OCI-LY7 (cell line): ENCODE data around the gene CNTN1. TPM values are rescaled to one million over a fixed set of nuclear protein-coding genes. Genes with fewer than 3 reads are reported as not detected.

Experiments used
- BruUV-seq: library from RNA; stranded (reverse); fragments of 400-500 nt; replicated peaks from 2 replicates; lab custom pipeline; 2021; lab: Mats Ljungman, UMichigan
- CTCF ChIA-PET: fragments of 300-600 bp; sonication (Branson Sonifier 250); formaldehyde crosslinking; loops from one replicate; lab custom pipeline; 2022; ENCODE audit warnings: antibody characterized with exemption; ENCODE audit not compliant: unreplicated experiment; lab: Charles Lee
- POLR2A ChIA-PET: fragments of 300-600 bp; sonication (Branson Sonifier 250); formaldehyde crosslinking; loops from one replicate; lab custom pipeline; 2022; ENCODE audit warnings: antibody characterized with exemption; lab: Charles Lee
- DNase-seq: peaks from one replicate; pipeline ENCODE4 v3.0.0-alpha.2; 2015; ENCODE audit warnings: low spot score
- H2AFZ ChIP-seq: fragments of 200-600 bp; sonication (generic), shearing (Covaris generic); 2 replicates; pipeline ENCODE4 v1.6.1; 2014; ENCODE audit warnings: mild to moderate bottlenecking, antibody characterized with exemption, low read length, moderate library complexity
- H3K27ac ChIP-seq: fragments of 200-600 bp; sonication (generic); 2 replicates; pipeline ENCODE4 v1.5.1; 2014; ENCODE audit warnings: mixed run types, low read depth, mild to moderate bottlenecking, moderate library complexity, low read length, inconsistent platforms; ENCODE audit not compliant: poor library complexity, severe bottlenecking
- H3K36me3 ChIP-seq: fragments of 200-600 bp; sonication (generic); 2 replicates; pipeline ENCODE4 v1.6.1; 2014; ENCODE audit warnings: mild to moderate bottlenecking, antibody characterized with exemption, low read length, moderate library complexity, mixed read lengths; ENCODE audit not compliant: insufficient read depth
- H3K4me1 ChIP-seq: fragments of 200-600 bp; sonication (generic); 2 replicates; pipeline ENCODE4 v1.5.1; 2014; ENCODE audit warnings: mild to moderate bottlenecking, low read length; ENCODE audit not compliant: insufficient read depth, poor library complexity, severe bottlenecking
- H3K4me2 ChIP-seq: fragments of 200-600 bp; sonication (generic); 2 replicates; pipeline ENCODE4 v1.6.1; 2014; ENCODE audit warnings: mild to moderate bottlenecking, low read length
- H3K4me3 ChIP-seq: fragments of 200-600 bp; sonication (generic); 2 replicates; pipeline ENCODE4 v1.5.1; 2014; ENCODE audit warnings: mild to moderate bottlenecking, low read depth, low read length; ENCODE audit not compliant: poor library complexity, severe bottlenecking
- H3K79me2 ChIP-seq: fragments of 200-600 bp; sonication (generic); 2 replicates; pipeline ENCODE4 v1.6.1; 2016; ENCODE audit warnings: low read depth, mild to moderate bottlenecking, low read length, moderate library complexity, mixed read lengths; ENCODE audit not compliant: insufficient read depth
- H3K9me2 ChIP-seq: fragments of 200-600 bp; sonication (generic); 2 replicates; pipeline ENCODE4 v1.6.1; 2016; ENCODE audit warnings: mild to moderate bottlenecking, low read length, mixed read lengths; ENCODE audit not compliant: insufficient read depth
- H3K9me3 ChIP-seq: fragments of 200-600 bp; sonication (generic); 2 replicates; pipeline ENCODE4 v1.6.1; 2014; ENCODE audit warnings: mild to moderate bottlenecking, mixed run types, low read length, mixed read lengths
- H4K20me1 ChIP-seq: fragments of 200-600 bp; sonication (generic); 2 replicates; pipeline ENCODE4 v1.6.1; 2014; ENCODE audit warnings: mild to moderate bottlenecking, antibody characterized with exemption, low read length, moderate library complexity, mixed read lengths; ENCODE audit not compliant: insufficient read depth
- EZH2phosphoT487 ChIP-seq: fragments of 200-600 bp; sonication (generic); IDR thresholded peaks from 2 replicates; pipeline ENCODE4 v1.6.1; 2018; ENCODE audit warnings: low read depth, borderline replicate concordance, mild to moderate bottlenecking, mixed run types, antibody characterized with exemption, low read length, moderate library complexity, mixed read lengths
- intact Hi-C: fragments of 100-400 bp; cut with micrococcal nuclease; formaldehyde crosslinking; loops from one replicate; pipeline ENCODE4 v1.10.0; 2022; ENCODE audit not compliant: unreplicated experiment
- total RNA-seq, 2 experiments: library from RNA; depleted of rRNA in 1 of 2; stranded (reverse); fragments of >200 nt in 1 of 2; shearing (Covaris generic) in 1 of 2; gene quantifications; 2 replicates each; pipeline ENCODE4 v1.2.3, GENCODE V29; 2014 to 2022
- TF ChIP-seq, protein P1 (sequence below): fragments of 200-600 bp; sonication (generic); conservative IDR thresholded peaks from 2 replicates; pipeline ENCODE4 v1.5.1; 2014; ENCODE audit warnings: mild to moderate bottlenecking, antibody characterized with exemption, low read length, moderate library complexity, mixed read lengths

Gene CNTN1
- total RNA-seq, 2 experiments from 2014 or later = not detected

DNA sequence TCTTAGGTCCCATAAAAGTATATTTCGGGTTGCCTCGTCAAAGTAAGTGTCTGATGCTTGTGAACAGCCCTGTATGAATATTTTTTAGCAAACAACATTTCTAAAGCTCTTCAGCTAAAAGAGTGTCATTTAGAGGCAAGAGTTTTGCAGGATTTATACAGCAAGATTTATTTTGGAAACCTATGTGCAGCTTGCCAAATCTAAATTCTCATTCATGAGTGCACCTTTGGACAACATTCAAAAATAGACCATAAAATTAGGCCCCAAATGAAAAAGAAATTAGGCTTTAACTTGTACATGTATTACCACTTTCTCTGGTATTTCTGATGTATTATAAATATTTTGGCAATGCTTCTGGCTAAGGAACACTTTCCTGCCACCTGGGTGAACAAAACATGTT is 271.5 kb downstream of the CNTN1 start:
- no peaks in the 10 kb centered on the region for H3K9me2 ChIP-seq
- no peaks in the 10 kb centered on the region for H4K20me1 ChIP-seq
- DNase-seq = no peak
- no peak overlapping the region for H3K4me2 ChIP-seq
- H3K9me3 ChIP-seq = no peaks in the 10 kb centered on the region
- CTCF ChIA-PET = no interaction called here
- no TSS peak for BruUV-seq
- intact Hi-C loops = no loop called here
- H2AFZ ChIP-seq = no peak overlapping the region
- no peak overlapping the region for H3K27ac ChIP-seq
- no peaks in the 10 kb centered on the region for H3K36me3 ChIP-seq
- POLR2A ChIA-PET = no interaction called here
- TF ChIP-seq EZH2phosphoT487 = no peak
- TF ChIP-seq, protein P1, sequence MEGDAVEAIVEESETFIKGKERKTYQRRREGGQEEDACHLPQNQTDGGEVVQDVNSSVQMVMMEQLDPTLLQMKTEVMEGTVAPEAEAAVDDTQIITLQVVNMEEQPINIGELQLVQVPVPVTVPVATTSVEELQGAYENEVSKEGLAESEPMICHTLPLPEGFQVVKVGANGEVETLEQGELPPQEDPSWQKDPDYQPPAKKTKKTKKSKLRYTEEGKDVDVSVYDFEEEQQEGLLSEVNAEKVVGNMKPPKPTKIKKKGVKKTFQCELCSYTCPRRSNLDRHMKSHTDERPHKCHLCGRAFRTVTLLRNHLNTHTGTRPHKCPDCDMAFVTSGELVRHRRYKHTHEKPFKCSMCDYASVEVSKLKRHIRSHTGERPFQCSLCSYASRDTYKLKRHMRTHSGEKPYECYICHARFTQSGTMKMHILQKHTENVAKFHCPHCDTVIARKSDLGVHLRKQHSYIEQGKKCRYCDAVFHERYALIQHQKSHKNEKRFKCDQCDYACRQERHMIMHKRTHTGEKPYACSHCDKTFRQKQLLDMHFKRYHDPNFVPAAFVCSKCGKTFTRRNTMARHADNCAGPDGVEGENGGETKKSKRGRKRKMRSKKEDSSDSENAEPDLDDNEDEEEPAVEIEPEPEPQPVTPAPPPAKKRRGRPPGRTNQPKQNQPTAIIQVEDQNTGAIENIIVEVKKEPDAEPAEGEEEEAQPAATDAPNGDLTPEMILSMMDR = no peak
- no peaks in the 10 kb centered on the region for H3K4me1 ChIP-seq
- H3K79me2 ChIP-seq = no peaks in the 10 kb centered on the region
- no peak overlapping the region for H3K4me3 ChIP-seq

DNA sequence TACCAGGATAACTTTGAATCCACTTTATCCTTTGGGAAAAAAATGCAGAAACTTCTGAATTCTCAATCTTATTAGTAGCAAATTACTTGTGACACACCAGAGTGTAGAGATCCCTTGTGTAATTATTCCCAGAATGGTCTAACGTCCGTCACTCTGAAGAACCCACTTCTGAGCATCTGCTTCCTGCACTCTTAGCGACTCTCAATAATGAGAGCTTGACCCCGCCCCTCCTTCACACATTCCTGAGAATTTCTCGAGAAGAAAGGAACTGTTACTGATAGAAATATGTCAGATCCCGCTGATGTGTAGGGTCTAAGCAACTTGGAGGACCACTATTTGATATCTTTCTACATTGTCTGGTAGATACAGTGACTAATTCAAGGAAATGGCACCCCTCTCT is 277.6 kb downstream of the CNTN1 start:
- Histone ChIP-seq H2AFZ (no peak overlapping the region), H3K4me1 (no peaks in the 10 kb centered on the region), H4K20me1 (no peaks in the 10 kb centered on the region), H3K27ac (no peak overlapping the region), H3K9me2 (no peaks in the 10 kb centered on the region), H3K4me3 (no peak overlapping the region), H3K36me3 (no peaks in the 10 kb centered on the region), H3K9me3 (no peaks in the 10 kb centered on the region), H3K79me2 (no peaks in the 10 kb centered on the region), H3K4me2 (no peak overlapping the region)
- POLR2A ChIA-PET = no interaction called here
- no TSS peak for BruUV-seq
- DNase-seq = no peak
- TF ChIP-seq EZH2phosphoT487 = no peak
- TF ChIP-seq, protein P1 = no peak
- CTCF ChIA-PET = no interaction called here
- intact Hi-C loops = no loop called here

DNA sequence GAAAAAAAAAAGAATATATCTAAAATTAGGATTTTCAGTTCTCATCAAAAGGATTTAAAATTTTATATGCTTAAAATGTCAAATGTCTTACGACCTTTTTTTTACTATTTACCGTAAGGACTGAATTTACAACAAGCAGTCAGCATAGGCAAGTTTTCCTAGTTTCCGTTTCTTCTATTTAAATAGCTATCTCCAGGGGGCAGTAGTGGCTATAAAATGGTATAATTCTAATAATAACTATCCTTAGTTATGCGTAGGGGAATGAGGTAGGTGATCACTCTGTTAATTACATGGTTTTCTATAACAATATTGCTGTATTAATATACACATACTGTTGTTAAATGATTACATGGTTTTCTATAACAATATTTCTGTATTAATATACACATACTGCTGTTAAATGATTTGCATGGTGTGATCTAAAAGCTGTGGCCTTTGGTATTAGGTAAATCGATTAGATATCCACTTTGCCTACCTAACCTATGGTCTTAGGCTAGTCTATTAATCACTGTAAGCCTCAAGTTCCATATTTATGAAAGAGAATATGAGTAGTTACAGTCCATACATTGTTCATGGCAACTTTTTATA is 278.2 kb downstream of the CNTN1 start:
- TF ChIP-seq, protein P1 = peak; percentile 62
- no peak for TF ChIP-seq EZH2phosphoT487
- Histone ChIP-seq H3K36me3 (no peaks in the 10 kb centered on the region), H3K27ac (no peak overlapping the region), H3K4me2 (no peak overlapping the region), H3K9me3 (no peaks in the 10 kb centered on the region), H4K20me1 (no peaks in the 10 kb centered on the region), H3K4me1 (no peaks in the 10 kb centered on the region), H3K9me2 (no peaks in the 10 kb centered on the region), H3K4me3 (no peak overlapping the region), H3K79me2 (no peaks in the 10 kb centered on the region), H2AFZ (no peak overlapping the region)
- CTCF ChIA-PET = no interaction called here
- intact Hi-C loops = no loop called here
- POLR2A ChIA-PET = no interaction called here
- DNase-seq = no peak
- BruUV-seq = no TSS peak
